ENCODE data around the gene SLC6A3. TPM values are rescaled to one million over a fixed set of nuclear protein-coding genes. Genes with fewer than 3 reads are reported as not detected.
A peak's percentile ranks its signal among the peaks of the same experiment; 100 is the strongest.

SLC6A3 gene
- total RNA-seq, 1 experiment from 2014 or later = 0.74 TPM

DNA sequence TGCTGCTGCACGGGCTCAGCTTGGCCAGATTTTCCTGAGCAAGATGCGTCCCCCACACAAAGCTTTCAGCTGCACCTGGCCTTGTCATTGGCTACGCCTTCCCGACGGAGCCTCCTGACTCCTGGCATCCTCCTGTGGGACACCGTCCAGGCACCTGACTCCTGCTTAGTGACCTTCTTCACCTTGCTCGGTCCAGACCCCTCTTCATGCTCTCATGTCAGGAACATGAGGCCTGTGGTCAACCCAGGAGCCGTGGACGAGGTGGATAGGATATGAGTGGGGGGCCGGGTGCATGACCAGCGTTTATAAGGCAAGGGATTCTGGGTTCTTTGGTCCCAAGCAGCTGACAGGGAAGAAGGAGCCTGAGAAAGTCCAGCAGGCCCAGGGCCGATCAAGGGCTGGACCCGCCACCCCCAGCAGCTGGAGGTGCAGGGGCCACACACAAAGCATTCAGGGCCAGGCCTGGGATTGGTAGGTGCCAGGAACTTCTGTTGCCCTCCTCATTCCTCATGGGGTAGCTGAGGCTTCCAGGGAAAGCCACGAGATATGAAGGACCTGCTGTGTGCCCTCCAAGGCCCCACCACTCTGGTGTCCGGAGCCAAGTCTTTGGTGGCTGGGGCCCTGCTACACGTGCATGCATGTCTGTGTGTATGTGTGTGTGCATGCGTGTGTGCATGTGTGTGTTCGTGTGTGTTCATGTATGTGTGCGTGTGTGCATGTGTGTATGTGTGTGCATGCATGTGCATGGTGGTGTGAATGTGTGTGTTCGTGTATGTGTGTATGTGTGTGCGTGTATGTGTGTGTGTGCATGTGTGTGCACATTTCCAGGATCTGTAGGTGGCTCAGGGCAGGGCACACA lies 34.9 kb downstream of the SLC6A3 start (continued):
- TF ChIP-seq, protein P1, sequence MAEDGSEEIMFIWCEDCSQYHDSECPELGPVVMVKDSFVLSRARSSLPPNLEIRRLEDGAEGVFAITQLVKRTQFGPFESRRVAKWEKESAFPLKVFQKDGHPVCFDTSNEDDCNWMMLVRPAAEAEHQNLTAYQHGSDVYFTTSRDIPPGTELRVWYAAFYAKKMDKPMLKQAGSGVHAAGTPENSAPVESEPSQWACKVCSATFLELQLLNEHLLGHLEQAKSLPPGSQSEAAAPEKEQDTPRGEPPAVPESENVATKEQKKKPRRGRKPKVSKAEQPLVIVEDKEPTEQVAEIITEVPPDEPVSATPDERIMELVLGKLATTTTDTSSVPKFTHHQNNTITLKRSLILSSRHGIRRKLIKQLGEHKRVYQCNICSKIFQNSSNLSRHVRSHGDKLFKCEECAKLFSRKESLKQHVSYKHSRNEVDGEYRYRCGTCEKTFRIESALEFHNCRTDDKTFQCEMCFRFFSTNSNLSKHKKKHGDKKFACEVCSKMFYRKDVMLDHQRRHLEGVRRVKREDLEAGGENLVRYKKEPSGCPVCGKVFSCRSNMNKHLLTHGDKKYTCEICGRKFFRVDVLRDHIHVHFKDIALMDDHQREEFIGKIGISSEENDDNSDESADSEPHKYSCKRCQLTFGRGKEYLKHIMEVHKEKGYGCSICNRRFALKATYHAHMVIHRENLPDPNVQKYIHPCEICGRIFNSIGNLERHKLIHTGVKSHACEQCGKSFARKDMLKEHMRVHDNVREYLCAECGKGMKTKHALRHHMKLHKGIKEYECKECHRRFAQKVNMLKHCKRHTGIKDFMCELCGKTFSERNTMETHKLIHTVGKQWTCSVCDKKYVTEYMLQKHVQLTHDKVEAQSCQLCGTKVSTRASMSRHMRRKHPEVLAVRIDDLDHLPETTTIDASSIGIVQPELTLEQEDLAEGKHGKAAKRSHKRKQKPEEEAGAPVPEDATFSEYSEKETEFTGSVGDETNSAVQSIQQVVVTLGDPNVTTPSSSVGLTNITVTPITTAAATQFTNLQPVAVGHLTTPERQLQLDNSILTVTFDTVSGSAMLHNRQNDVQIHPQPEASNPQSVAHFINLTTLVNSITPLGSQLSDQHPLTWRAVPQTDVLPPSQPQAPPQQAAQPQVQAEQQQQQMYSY (CRISPR knock-in tag; IDR thresholded peaks at IDR 0.05) = no peak
- TF ChIP-seq, protein P2, sequence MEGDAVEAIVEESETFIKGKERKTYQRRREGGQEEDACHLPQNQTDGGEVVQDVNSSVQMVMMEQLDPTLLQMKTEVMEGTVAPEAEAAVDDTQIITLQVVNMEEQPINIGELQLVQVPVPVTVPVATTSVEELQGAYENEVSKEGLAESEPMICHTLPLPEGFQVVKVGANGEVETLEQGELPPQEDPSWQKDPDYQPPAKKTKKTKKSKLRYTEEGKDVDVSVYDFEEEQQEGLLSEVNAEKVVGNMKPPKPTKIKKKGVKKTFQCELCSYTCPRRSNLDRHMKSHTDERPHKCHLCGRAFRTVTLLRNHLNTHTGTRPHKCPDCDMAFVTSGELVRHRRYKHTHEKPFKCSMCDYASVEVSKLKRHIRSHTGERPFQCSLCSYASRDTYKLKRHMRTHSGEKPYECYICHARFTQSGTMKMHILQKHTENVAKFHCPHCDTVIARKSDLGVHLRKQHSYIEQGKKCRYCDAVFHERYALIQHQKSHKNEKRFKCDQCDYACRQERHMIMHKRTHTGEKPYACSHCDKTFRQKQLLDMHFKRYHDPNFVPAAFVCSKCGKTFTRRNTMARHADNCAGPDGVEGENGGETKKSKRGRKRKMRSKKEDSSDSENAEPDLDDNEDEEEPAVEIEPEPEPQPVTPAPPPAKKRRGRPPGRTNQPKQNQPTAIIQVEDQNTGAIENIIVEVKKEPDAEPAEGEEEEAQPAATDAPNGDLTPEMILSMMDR (IDR thresholded peaks at IDR 0.05) = no peak
- no peak for TF ChIP-seq NFATC4 (CRISPR knock-in tag; IDR thresholded peaks at IDR 0.05)
- TF ChIP-seq, protein P3, sequence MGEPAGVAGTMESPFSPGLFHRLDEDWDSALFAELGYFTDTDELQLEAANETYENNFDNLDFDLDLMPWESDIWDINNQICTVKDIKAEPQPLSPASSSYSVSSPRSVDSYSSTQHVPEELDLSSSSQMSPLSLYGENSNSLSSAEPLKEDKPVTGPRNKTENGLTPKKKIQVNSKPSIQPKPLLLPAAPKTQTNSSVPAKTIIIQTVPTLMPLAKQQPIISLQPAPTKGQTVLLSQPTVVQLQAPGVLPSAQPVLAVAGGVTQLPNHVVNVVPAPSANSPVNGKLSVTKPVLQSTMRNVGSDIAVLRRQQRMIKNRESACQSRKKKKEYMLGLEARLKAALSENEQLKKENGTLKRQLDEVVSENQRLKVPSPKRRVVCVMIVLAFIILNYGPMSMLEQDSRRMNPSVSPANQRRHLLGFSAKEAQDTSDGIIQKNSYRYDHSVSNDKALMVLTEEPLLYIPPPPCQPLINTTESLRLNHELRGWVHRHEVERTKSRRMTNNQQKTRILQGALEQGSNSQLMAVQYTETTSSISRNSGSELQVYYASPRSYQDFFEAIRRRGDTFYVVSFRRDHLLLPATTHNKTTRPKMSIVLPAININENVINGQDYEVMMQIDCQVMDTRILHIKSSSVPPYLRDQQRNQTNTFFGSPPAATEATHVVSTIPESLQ (CRISPR knock-in tag; IDR thresholded peaks at IDR 0.05) = no peak
- TF ChIP-seq FOXK1 (CRISPR knock-in tag; IDR thresholded peaks at IDR 0.05) = no peak
- no peak for TF ChIP-seq SMAD4 (CRISPR knock-in tag; IDR thresholded peaks at IDR 0.05)
- no peak for TF ChIP-seq GTF2I (CRISPR knock-in tag; conservative IDR thresholded peaks at IDR 0.05)
- no peak for TF ChIP-seq CBFB (CRISPR knock-in tag; IDR thresholded peaks at IDR 0.05; ENCODE audit: low read depth)
- TF ChIP-seq, protein P4, sequence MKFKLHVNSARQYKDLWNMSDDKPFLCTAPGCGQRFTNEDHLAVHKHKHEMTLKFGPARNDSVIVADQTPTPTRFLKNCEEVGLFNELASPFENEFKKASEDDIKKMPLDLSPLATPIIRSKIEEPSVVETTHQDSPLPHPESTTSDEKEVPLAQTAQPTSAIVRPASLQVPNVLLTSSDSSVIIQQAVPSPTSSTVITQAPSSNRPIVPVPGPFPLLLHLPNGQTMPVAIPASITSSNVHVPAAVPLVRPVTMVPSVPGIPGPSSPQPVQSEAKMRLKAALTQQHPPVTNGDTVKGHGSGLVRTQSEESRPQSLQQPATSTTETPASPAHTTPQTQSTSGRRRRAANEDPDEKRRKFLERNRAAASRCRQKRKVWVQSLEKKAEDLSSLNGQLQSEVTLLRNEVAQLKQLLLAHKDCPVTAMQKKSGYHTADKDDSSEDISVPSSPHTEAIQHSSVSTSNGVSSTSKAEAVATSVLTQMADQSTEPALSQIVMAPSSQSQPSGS (CRISPR knock-in tag; IDR thresholded peaks at IDR 0.05; ENCODE audit: borderline replicate concordance, low read depth) = no peak

DNA sequence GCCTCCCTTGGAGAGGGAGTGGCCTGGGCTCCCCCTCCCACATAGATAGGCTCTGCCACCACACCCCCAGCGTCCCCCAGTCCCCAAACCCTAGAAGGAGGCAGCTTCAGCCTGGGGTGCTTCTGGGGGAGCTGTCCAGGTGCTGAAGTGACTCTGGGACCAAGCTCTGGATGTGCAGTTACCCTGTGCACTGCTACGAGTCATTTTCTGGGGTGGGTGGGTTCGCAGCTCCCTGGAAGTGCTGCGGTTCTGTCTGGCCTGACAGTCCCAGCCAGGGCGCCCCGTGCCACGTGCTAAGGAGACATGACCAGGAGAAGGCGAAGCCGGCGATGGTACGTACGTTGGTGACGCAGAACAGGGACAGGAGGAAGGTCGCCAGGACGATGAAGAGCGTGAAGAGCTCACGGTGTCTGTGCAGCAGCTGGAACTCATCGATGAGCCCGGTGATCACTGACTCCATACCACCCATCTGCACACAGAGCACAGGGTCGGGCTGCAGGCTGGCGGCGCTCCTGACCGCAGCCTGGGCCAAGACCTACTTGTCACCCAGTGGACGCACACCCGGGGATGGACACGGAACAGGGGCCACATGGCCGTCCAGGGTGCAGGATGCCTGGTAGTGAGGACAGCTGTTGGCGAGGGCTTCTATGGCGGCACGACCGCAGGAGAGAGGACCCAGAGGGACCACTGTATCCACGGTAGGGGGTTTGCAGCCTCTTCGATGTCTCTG lies 35.7 kb downstream of the SLC6A3 start:
- ATAC-seq = peak; percentile 60
- TF ChIP-seq, protein P5, sequence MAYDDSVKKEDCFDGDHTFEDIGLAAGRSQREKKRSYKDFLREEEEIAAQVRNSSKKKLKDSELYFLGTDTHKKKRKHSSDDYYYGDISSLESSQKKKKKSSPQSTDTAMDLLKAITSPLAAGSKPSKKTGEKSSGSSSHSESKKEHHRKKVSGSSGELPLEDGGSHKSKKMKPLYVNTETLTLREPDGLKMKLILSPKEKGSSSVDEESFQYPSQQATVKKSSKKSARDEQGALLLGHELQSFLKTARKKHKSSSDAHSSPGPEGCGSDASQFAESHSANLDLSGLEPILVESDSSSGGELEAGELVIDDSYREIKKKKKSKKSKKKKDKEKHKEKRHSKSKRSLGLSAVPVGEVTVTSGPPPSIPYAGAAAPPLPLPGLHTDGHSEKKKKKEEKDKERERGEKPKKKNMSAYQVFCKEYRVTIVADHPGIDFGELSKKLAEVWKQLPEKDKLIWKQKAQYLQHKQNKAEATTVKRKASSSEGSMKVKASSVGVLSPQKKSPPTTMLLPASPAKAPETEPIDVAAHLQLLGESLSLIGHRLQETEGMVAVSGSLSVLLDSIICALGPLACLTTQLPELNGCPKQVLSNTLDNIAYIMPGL (CRISPR knock-in tag; IDR thresholded peaks at IDR 0.05) = no peak
- TF ChIP-seq NFATC4 (CRISPR knock-in tag; IDR thresholded peaks at IDR 0.05) (no peak), SP1 (CRISPR knock-in tag; conservative IDR thresholded peaks at IDR 0.05) (0 out of 2 replicates have a peak, but pooled peaks have one; percentile 23), FOXK1 (CRISPR knock-in tag; IDR thresholded peaks at IDR 0.05) (0 out of 2 replicates have a peak, but pooled peaks have one; percentile 25), CREM (CRISPR knock-in tag; IDR thresholded peaks at IDR 0.05) (peak; percentile 57; the same call in 1 of the 2 replicates), CREB1 (CRISPR knock-in tag; IDR thresholded peaks at IDR 0.05) (peak; percentile 64; the same call in 1 of the 2 replicates), FOXP1 (CRISPR knock-in tag; IDR thresholded peaks at IDR 0.05; ENCODE audit: borderline replicate concordance) (0 out of 2 replicates have a peak, but pooled peaks have one; percentile 27), TEAD1 (CRISPR knock-in tag; IDR thresholded peaks at IDR 0.05) (0 out of 2 replicates have a peak, but pooled peaks have one; percentile 22), GABPB1 (CRISPR knock-in tag; IDR thresholded peaks at IDR 0.05) (no peak)
- TF ChIP-seq, protein P6, sequence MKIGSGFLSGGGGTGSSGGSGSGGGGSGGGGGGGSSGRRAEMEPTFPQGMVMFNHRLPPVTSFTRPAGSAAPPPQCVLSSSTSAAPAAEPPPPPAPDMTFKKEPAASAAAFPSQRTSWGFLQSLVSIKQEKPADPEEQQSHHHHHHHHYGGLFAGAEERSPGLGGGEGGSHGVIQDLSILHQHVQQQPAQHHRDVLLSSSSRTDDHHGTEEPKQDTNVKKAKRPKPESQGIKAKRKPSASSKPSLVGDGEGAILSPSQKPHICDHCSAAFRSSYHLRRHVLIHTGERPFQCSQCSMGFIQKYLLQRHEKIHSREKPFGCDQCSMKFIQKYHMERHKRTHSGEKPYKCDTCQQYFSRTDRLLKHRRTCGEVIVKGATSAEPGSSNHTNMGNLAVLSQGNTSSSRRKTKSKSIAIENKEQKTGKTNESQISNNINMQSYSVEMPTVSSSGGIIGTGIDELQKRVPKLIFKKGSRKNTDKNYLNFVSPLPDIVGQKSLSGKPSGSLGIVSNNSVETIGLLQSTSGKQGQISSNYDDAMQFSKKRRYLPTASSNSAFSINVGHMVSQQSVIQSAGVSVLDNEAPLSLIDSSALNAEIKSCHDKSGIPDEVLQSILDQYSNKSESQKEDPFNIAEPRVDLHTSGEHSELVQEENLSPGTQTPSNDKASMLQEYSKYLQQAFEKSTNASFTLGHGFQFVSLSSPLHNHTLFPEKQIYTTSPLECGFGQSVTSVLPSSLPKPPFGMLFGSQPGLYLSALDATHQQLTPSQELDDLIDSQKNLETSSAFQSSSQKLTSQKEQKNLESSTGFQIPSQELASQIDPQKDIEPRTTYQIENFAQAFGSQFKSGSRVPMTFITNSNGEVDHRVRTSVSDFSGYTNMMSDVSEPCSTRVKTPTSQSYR (CRISPR knock-in tag; IDR thresholded peaks at IDR 0.05) = no peak
- TF ChIP-seq, protein P7, sequence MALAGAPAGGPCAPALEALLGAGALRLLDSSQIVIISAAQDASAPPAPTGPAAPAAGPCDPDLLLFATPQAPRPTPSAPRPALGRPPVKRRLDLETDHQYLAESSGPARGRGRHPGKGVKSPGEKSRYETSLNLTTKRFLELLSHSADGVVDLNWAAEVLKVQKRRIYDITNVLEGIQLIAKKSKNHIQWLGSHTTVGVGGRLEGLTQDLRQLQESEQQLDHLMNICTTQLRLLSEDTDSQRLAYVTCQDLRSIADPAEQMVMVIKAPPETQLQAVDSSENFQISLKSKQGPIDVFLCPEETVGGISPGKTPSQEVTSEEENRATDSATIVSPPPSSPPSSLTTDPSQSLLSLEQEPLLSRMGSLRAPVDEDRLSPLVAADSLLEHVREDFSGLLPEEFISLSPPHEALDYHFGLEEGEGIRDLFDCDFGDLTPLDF (CRISPR knock-in tag; IDR thresholded peaks at IDR 0.05) = no peak

More for the DNA sequence above, 35.7 kb downstream of the SLC6A3 start:
- ChIA-PET POLR2A (no interaction called here), CTCF (interaction anchor here (0.9 to 3.5 kb wide), 5 partner anchors 24 to 235 kb away, joined by 3 to 27 read pairs (median 11); no protein-coding TSS in a partner anchor)
- Mint-ChIP-seq H3K9me3 (no peaks in the 10 kb centered on the region), H3K36me3 (no peaks in the 10 kb centered on the region), H3K4me1 (peaks cover 10% of the 10 kb centered on the region), H3K27ac (no peak overlapping the region; the same call in 1 of the 2 replicates), H3K4me3 (no peak overlapping the region), H3K27me3 (ENCODE audit: low read depth) (no peaks in the 10 kb centered on the region)
- peak; percentile 74 for DNase-seq (ENCODE audit: low spot score)
